Muscle layer of duodenum (tissue), 2 donors: ENCODE data around the gene ZMPSTE24.
"Not testable (repeated sequence)": the region's sequence is repeated elsewhere in the genome, so short reads cannot be mapped to it uniquely, and the experiment has no call there.

Experiments used
- H3K27ac ChIP-seq: one replicate; pipeline ENCODE4 v1.7.0; 2013; ENCODE audit warnings: mild to moderate bottlenecking, low read length
- H3K27me3 ChIP-seq: one replicate; pipeline ENCODE4 v1.7.0; 2013; ENCODE audit warnings: low read depth, mild to moderate bottlenecking, control low read depth, low read length
- H3K36me3 ChIP-seq, 2 donors: one replicate each; pipeline ENCODE4 v1.7.0; 2013; ENCODE audit warnings: low read length in 2 of 2, control low read depth in 1 of 2, mild to moderate bottlenecking in 1 of 2; ENCODE audit not compliant: insufficient read depth in 2 of 2, control insufficient read depth in 1 of 2
- H3K4me1 ChIP-seq, 2 donors: one replicate each; pipeline ENCODE4 v1.7.0; 2013; ENCODE audit warnings: low read length in 2 of 2, mild to moderate bottlenecking in 2 of 2, control low read depth in 1 of 2, moderate library complexity in 1 of 2; ENCODE audit not compliant: insufficient read depth in 2 of 2, control insufficient read depth in 1 of 2
- H3K4me3 ChIP-seq, 2 donors: one replicate each; pipeline ENCODE4 v1.7.0; 2013; ENCODE audit warnings: low read length in 2 of 2, low read depth in 1 of 2, mild to moderate bottlenecking in 1 of 2
- H3K9me3 ChIP-seq, 2 donors: one replicate each; pipeline ENCODE4 v1.7.0; 2013; ENCODE audit warnings: low read length in 2 of 2, control low read depth in 1 of 2, mild to moderate bottlenecking in 1 of 2; ENCODE audit not compliant: control insufficient read depth in 1 of 2
- donor health status: healthy.

ZMPSTE24 gene

DNA sequence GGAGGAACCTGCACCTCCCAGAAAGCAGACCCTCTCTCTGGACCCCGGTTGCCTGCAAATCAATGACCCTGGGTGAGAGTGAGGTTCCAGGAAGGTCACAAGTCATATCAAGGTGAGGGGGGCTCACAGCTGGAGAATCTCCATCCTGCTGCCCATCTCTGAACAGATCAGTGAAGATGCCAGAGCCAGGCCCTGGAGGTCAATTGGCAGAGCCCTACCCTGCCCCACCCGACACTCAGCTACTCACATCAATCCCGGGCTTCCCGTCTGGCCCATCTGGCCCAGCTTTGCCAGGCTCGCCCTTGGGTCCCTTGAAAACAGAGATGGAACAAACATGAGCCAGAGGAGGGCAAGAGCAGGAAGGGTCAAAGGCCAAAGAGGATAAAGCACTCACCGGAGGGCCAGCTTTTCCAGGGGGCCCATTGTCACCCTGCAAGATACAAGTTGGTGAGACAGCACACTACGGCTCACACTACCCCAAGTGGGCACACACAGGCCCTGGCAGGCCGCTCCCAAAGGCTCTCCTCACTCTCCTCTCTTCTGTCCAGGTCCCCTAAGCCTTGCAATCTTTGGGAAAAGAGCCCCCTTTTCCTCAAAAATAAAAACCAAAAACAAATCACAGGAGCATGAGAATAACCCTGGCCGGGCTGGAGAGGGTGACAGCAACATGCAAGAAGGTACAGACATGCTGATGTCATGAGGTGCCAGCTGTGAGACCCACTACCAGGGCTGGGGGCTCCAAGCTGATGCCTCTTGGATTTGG lies 56.1 kb downstream of the ZMPSTE24 start:
- no peaks in the 10 kb centered on the region for H3K9me3 ChIP-seq
- no peak overlapping the region for H3K4me3 ChIP-seq
- peaks cover 24% of the 10 kb centered on the region for H3K27me3 ChIP-seq
- H3K27ac ChIP-seq, result no peak overlapping the region
- H3K36me3 ChIP-seq, result no peaks in the 10 kb centered on the region
- peaks cover 0 to 18% of the 10 kb centered on the region in 2 donors for H3K4me1 ChIP-seq

DNA sequence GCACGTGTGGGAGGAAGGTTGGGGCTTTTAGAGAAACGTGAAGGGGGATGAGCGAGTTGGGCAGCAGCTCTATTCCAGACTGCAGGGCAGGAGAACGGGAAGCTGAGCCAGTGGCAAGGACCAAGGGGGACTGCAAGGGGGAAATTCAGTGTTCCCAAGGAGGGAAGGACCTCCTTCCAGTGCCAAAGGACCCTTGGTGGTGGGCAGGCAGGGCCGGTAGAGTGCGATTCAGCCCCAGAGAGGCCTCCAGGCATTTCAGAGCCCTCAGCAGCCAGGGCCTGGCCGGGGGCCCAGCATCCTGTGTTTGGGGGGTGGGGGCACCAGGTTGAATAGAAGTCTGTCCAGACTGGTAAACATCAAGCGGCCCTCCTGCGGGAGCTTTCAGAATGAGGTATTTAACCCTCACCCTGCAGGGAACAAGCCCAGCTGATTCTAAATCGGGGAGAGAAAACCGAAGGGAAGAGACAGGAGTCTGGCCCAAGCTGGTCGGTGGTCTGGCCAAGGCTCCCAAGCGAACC lies 56.7 kb downstream of the ZMPSTE24 start:
- Histone ChIP-seq H3K36me3 (no peaks in the 10 kb centered on the region), H3K4me1 (peaks cover 0 to 18% of the 10 kb centered on the region in 2 donors), H3K9me3 (no peaks in the 10 kb centered on the region), H3K4me3 (peak overlapping the region; percentile 65), H3K27me3 (peaks cover 26% of the 10 kb centered on the region), H3K27ac (no peak overlapping the region)

DNA sequence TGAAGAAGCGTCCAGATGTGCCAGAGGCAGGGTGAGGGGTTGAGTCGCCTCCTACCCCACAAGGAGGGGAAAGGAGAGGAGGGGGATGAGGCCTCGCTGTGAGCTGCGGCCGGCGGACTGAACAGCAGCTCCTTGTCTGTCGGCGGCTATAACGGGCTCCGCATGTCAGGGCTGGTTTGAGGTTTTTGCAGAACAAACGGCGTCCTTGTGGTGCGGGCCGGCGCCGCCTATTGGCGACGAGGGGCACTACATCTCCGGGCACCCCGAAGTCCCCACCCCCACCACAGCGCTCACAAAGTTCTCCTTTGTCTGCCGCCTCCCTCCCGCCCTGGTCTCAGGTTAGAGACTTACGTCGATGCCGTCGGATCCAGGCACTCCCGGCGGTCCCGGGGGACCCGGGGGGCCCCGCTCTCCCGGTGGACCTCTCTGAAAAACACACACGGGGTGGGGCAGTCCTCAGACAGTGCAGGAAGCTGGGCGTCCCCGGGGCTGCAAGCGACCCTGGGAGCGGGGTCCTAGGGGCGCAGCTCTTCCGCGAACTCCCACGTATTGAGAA lies 57.3 kb downstream of the ZMPSTE24 start:
- Histone ChIP-seq H3K27ac (no peak overlapping the region), H3K36me3 (no peaks in the 10 kb centered on the region), H3K27me3 (peaks cover 26% of the 10 kb centered on the region), H3K9me3 (no peaks in the 10 kb centered on the region), H3K4me3 (peak overlapping the region; percentile 65), H3K4me1 (peaks cover 0 to 18% of the 10 kb centered on the region in 2 donors)

DNA sequence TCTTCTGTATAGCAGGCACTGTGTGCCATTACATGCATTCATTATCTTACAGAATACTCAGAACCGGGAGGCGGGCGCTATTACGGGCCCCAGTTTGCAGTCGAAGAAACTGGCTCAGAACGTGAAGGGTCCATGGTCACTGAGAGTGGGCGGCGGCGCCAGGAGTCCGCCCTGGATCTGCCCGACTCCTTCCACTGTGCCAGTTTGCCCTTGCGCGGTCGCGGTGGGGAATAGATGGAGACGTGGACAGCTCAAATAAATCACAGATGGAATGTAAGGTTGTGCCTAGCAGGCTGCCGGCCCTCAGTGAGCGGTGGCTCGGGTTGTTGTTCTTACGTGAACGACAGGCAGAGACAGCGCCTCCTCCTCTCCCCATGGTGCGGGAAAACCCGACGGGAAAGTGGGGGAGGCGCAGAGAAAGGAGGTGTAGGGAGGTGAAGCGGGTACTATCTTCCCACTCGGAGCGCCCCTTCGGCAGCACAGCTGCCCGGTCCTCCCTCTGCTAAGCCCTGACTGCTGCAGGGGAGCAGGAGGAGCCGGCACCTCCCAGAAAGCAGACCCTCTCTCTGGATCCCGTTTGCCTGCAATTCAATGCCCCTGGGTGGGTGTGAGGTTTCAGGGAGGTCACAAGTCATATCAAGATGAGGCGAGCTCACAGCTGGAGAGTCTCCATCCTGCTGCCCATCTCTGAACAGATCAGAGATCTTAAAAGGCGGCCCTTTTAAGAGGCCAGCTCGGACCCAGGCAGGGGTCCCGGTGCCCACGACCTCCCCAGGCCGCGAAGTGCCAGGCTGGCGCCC lies 58.0 kb downstream of the ZMPSTE24 start:
- Histone ChIP-seq H3K36me3 (no peaks in the 10 kb centered on the region), H3K4me1 (peaks cover 0 to 18% of the 10 kb centered on the region in 2 donors), H3K27ac (no peak overlapping the region), H3K4me3 (peak overlapping the region; percentile 65), H3K27me3 (peaks cover 26% of the 10 kb centered on the region), H3K9me3 (no peaks in the 10 kb centered on the region)

DNA sequence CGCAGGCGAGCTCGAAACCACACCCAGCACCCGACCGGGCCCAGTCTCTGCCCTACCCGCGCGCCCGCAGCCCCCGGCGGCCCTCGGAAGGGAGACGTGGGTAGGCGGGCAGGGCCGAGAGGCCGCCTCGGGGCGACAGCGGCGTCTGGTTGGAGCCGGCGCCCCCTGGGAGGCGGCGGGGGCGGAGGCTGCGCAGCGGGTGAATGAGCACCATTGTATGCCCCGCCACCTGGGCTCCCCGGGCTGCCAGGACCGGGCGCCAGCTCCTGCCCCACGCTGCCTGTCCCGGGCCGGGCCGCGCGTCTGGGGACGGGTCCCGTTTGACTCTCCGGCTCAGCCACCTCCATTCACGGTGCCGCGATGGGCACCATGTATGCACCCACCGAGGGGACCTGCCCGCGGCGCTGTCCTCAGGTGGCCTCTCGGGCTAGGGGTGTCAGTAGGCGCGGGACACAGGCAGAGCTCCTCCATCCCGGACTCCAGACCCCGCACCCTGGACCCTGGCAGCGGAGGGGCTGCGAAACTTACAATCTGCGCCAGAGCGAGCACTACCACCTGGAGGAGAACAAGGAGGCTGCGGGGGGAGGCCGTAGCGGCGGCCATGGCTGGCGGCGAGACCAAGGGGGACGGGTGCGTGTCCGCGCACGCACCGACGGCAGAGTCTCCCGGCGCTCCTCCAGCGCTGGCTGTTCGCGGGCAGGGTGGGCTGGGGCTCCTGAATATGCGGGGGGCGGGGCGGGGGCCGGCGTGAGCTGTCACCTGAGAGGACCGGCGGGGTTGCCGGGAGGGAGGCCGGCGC lies 58.8 kb downstream of the ZMPSTE24 start, which contains the start of gene COL9A2:
Gene COL9A2 (minus strand): TSS at position 692 of the 799 bp plus-strand sequence. CDS start 89 bp downstream, at position 603.
- H3K27ac ChIP-seq, result no peak within 1 kb of the TSS
- no peaks in the 10 kb centered on the region for H3K36me3 ChIP-seq
- H3K4me3 ChIP-seq, result peak within 1 kb of the TSS; percentile 65
- peaks cover 26% of the 10 kb centered on the region for H3K27me3 ChIP-seq
- peaks cover 0 to 18% of the 10 kb centered on the region in 2 donors for H3K4me1 ChIP-seq
- H3K9me3 ChIP-seq, result no peaks in the 10 kb centered on the region

DNA sequence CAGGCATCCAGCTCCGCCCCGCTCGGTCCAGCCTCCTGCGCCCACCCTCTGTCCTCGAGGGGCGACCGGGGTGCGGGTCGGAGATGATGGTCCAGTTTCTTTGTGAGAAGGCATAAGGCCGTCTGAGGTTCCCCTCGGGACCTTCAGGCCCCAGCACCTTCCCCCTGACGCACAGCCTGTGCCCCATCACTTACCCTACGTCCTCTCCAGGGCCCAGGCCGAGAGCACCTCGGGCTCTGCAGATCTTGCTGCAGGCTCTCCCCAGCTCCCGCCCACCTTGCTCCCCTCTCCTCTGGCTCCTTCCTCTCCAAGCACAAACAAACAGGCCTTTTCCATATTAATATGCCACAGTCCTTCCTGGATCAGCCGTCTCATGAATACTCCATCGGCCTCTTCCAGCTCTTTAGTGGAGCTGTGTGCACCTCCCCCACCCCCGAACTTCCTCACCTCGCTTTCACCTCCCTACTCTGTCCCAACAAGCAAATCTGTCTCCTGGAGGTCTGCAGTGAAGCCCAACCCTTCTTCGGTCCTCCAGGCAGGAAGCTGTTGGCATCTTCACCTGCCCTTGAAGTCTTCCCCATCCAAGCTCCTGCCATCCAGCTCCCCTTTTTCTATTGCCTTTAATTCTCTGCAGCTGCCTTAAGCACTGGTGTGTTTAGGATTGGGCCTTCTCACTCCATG lies 59.5 kb downstream of the ZMPSTE24 start:
- H3K4me1 ChIP-seq, result peaks cover 0 to 18% of the 10 kb centered on the region in 2 donors
- peak overlapping the region in 1 of 2 donors; percentile 65 for H3K4me3 ChIP-seq
- H3K9me3 ChIP-seq, result no peaks in the 10 kb centered on the region
- no peak overlapping the region for H3K27ac ChIP-seq
- no peaks in the 10 kb centered on the region for H3K36me3 ChIP-seq
- peaks cover 26% of the 10 kb centered on the region for H3K27me3 ChIP-seq

DNA sequence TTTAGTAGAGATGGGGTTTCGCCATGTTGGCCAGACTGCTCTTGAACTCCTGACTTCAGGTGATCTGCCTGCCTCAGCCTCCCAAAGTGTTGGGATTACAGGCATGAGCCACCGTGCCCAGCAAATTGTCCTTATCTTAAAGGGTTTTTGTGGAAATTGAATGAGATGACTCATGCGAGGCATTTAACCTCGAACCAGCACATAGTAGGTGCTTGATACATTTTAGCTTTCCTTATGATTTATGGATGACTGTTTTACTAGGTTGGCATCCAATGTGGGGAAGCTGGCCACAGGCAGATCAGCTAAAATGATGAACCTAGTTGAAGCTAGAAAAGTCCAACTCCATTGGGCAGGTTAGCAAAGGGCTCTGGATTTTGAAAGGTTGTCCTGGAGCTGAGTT lies 60.4 kb downstream of the ZMPSTE24 start:
- Histone ChIP-seq H3K27ac (no peak overlapping the region), H3K9me3 (no peaks in the 10 kb centered on the region), H3K4me3 (no peak overlapping the region), H3K27me3 (peaks cover 26% of the 10 kb centered on the region), H3K4me1 (peaks cover 0 to 18% of the 10 kb centered on the region in 2 donors), H3K36me3 (no peaks in the 10 kb centered on the region)

DNA sequence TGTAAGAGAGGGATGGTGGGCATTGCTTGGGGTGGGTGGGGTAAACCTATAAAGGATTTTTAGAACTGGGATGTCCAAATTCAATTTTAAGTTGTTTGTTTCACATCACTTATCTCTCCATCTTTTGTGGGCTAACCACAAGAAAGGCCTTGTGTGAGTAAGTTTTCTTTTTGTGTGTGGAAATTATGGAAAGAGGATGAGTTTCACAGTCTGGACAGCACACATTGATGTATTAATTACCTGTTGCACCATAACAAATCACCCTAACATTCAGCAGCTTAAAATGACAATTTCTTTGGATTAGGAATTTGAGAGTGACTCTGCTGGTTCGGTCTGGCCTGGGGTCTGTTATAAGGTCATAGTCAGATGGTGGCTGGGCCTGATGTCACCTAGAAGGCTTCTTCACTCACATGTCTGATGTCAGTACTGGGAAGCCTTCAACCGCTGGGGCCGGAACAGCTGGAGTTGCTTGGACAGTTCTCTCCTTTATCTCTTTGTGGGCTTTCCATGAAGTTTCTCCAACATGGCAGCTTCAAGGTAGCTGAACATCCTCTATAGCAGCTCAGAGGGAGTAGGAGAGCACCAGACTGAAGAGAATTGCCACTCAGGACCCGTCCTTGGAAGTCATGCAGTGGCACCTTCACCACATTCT lies 61.1 kb downstream of the ZMPSTE24 start:
- Histone ChIP-seq H3K36me3 (no peaks in the 10 kb centered on the region), H3K27ac (no peak overlapping the region), H3K4me1 (peaks cover 0 to 18% of the 10 kb centered on the region in 2 donors), H3K9me3 (no peaks in the 10 kb centered on the region), H3K4me3 (no peak overlapping the region), H3K27me3 (peaks cover 26% of the 10 kb centered on the region)

DNA sequence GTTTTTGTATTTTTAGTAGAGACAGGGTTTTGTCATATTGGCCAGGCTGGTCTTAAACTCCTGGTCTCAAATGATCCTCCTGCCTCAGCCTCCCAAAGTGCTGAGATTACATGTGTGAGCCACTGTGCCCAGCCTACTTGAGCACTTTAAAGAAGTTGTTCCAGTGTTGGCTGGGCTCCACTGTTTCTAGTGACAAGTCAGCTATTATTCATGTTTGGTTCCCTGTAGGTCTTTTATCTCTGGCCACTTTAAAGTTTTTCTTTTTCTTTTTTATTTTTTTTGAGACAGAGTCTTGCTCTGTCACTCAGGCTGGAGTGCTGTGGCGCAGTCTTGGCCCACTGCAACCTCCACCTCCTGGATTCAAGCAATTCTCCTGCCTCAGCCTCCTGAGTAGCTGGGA lies 73.4 kb downstream of the ZMPSTE24 start:
- H3K9me3 ChIP-seq, H3K27me3 ChIP-seq, H3K4me3 ChIP-seq, H3K36me3 ChIP-seq, H3K4me1 ChIP-seq, H3K27ac ChIP-seq: not testable (repeated sequence)

DNA sequence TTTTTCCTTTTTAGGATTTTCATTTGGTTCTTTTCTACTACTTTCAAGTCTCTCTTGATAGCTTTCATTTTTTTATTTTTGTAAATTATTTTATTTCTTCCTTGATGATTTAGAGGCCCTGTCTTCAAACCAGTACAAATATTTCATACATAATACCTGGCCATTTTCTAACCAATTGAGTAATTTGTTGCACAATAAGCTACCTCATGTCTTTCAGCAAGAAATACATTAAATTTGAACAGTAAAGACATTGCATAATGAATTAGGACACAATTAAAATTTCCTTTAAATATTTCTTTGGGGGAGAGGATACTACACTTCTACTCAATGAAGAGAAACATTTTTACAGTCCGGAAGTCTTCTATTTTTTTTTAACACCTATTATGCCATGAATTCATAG lies 74.7 kb downstream of the ZMPSTE24 start:
- no peaks in the 10 kb centered on the region for H3K36me3 ChIP-seq
- H3K27ac ChIP-seq, result no peak overlapping the region
- H3K4me3 ChIP-seq, result no peak overlapping the region
- no peaks in the 10 kb centered on the region for H3K4me1 ChIP-seq
- H3K27me3 ChIP-seq, result no peaks in the 10 kb centered on the region
- no peaks in the 10 kb centered on the region for H3K9me3 ChIP-seq
